GM12874 (cell line): Measurements from ENCODE around the gene TEKT5.

Experiments used
- TF ChIP-seq, protein P1 (sequence below): IDR thresholded peaks from 2 replicates; pipeline ENCODE4 v1.5.1; 2011; ENCODE audit warnings: low read depth, mild to moderate bottlenecking, control low read depth, low read length, moderate library complexity; ENCODE audit not compliant: insufficient read depth

Gene TEKT5

DNA sequence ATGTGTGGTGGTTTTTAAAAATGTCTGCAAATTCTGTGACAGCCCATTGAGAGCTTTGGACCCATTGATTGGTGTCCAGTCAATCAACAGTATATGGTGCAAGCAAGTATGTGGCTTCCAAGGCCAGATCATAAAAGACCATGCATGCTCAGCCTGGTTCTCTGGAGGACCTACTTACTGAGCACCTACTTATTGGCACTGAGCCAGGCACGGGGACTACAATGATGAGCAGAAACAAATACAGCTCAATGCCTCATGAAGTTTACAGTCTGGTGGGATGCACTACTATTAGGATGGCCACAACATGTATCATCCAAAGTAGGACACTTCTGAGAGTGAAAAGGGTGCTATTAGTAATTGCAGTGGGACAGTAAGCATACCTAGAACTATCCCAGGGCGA is 107.1 kb downstream of the TEKT5 start:
- TF ChIP-seq, protein P1, sequence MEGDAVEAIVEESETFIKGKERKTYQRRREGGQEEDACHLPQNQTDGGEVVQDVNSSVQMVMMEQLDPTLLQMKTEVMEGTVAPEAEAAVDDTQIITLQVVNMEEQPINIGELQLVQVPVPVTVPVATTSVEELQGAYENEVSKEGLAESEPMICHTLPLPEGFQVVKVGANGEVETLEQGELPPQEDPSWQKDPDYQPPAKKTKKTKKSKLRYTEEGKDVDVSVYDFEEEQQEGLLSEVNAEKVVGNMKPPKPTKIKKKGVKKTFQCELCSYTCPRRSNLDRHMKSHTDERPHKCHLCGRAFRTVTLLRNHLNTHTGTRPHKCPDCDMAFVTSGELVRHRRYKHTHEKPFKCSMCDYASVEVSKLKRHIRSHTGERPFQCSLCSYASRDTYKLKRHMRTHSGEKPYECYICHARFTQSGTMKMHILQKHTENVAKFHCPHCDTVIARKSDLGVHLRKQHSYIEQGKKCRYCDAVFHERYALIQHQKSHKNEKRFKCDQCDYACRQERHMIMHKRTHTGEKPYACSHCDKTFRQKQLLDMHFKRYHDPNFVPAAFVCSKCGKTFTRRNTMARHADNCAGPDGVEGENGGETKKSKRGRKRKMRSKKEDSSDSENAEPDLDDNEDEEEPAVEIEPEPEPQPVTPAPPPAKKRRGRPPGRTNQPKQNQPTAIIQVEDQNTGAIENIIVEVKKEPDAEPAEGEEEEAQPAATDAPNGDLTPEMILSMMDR, result no peak

DNA sequence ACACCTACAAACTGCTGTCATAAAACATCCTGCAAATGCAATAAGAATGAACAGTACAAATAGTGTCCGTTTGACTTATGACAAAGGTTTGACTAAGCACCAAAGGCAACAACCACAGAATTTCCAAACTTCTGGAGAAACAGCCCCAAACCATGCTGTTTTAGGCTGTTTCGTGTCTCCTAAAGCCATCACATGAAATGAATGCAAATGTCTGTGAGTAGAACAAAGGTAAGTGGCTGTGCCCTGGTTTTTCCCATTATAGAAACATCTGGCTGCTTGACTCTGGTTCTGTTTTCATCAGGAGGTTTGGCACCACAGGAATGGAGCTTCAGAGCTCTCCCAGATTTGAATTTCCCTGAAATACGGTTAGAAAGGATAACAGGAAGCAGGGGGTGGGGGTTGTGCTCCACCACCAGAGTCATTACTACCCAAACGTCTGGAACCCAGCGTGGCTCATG is 109.7 kb downstream of the TEKT5 start:
- TF ChIP-seq, protein P1, result no peak

- TF ChIP-seq, protein P1, result no peak
Measured at GRCh38 chr16:10583269-10583668, 111.5 kb downstream of the TEKT5 start.

DNA sequence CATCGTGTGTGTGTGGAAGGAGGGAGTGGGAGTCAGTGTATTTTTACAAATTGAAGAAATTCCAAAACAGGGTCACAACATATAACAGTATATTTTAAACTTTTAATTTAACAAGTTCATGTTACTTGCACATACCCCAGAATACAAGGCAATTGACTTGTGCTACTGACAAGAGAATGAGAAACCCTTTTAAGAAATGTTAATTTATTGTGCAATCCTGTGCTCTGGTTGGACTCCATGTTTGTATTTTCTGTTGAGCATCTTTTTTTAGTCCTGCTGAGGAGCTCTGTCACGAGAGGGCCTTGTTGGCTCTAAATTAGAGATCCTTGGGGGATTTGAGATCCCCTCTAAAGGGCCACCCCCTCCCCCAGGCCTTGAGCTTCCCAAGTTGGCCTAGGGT is 113.2 kb downstream of the TEKT5 start:
- TF ChIP-seq, protein P1, result no peak

DNA sequence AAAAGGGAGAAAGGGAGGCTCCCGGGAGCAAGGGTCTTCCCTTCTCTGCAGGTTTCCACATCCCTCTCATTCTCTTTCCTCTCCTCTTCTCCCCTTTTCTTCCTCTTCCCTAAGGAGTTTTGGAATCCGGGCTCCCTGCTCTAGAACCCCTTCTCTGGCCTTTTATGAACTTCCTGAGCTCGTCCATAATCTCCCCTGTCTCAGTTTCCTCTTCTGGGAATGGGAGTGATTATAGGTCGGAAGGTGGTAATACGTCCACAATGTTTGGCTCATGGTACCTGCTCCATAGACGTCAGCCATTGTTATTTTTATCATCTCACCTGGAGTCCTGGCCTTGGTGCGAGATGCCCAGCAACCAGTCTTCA is 113.9 kb downstream of the TEKT5 start:
- TF ChIP-seq, protein P1, result no peak

- TF ChIP-seq, protein P1, result peak; percentile 35
Measured at GRCh38 chr16:10579965-10580882, 114.5 kb downstream of the TEKT5 start, which contains the start of gene EMP2. Gene EMP2, minus strand, starts transcription at chr16:10580598. Its CDS starts 32,981 bp downstream, at chr16:10547617.

DNA sequence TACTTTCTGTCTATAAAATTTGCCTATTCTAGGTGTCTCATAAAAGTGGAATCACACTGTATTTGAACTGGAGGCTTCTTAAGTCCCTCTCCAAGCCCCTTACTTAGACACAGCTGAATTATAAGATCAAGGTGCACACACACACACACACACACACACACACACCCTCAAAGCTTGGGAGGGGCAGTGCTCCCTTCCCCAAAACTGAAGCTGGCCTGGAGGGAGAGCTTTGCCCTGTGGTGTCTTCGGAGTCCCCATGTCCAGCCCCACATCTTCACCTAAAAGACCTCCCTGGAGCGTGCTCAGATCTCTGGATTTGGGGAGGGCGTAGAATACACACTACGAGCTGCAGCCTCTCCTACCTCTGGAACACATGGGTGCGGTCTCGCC is 115.2 kb downstream of the TEKT5 start:
- TF ChIP-seq, protein P1, result no peak
